ENCODE results near the gene ZCCHC14.

GRCh38 chr16:87359121-87359520 lies 133.7 kb downstream of the ZCCHC14 start:
- TF ChIP-seq CTCF (IDR thresholded peaks at IDR 0.05) (no peak), POLR2A (IDR thresholded peaks at IDR 0.05) (no peak)
